ENCODE results near the gene MPL.

Gene MPL

GRCh38 chr1:43322506-43322905 lies 15.1 kb upstream of the MPL start:
- DNase-seq (ENCODE audit: low read depth, low spot score) = no peak

GRCh38 chr1:43324810-43325209 lies 12.8 kb upstream of the MPL start:
- DNase-seq (ENCODE audit: low read depth, low spot score) = no peak

GRCh38 chr1:43325381-43325780 lies 12.2 kb upstream of the MPL start:
- no peak for DNase-seq (ENCODE audit: low read depth, low spot score)

GRCh38 chr1:43327549-43328292 lies 9.9 kb upstream of the MPL start:
- no peak for DNase-seq (ENCODE audit: low read depth, low spot score)

- peak; percentile 23 for DNase-seq (ENCODE audit: low read depth, low spot score)
Measured at GRCh38 chr1:43329995-43330751, 7.4 kb upstream of the MPL start.

DNA sequence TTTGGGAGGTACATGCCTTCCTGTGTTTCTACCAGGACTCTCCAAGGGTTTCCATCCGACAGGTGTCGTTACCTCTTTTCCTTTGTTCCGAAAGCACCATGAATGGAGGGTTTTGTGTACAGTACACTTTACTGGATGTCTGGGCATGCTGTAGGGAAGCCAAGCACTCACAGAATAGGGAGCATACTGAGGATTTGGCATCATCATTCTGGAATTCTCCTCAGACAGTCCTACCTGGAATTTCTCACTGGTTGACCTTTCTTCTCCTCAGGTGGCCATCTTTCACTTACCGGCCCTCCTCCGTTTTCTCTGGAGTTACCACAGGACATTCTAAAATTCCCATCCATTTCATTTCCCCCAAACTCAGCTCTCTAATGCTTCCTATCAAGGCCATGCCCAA lies 5.9 kb upstream of the MPL start:
- DNase-seq (ENCODE audit: low read depth, low spot score) = no peak

GRCh38 chr1:43334453-43335205 lies 3.0 kb upstream of the MPL start:
- DNase-seq (ENCODE audit: low read depth, low spot score) = no peak

GRCh38 chr1:43338001-43338400 lies 383 bp downstream of the MPL start:
- DNase-seq (ENCODE audit: low read depth, low spot score) = no peak

DNA sequence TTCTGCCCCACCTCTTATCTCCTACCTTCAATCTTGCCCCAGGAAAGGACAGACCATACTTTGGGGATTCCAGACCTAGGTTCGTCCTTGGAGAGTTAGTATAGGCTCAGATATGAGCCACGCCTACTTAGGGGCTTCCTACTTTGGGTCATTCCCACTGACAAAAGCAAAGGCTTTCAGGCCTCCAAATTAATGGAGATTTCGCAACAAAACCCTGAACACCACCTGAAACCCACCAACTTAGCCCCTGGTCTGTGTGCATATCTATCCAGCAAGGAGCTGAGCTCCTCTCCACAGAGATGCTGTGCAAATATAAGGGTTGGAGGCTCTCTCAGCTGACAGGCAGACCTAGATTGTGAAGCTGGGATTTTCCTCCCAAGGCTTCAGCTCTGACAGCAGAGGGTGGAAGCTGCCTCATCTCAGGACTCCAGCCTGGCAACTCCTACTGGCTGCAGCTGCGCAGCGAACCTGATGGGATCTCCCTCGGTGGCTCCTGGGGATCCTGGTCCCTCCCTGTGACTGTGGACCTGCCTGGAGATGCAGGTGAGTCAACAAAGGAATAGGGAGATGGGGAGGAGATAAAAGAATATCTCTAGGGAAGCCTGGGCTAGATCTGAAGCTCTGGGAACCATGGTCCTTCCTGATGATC lies 2.1 kb downstream of the MPL start:
- no peak for DNase-seq (ENCODE audit: low read depth, low spot score)

DNA sequence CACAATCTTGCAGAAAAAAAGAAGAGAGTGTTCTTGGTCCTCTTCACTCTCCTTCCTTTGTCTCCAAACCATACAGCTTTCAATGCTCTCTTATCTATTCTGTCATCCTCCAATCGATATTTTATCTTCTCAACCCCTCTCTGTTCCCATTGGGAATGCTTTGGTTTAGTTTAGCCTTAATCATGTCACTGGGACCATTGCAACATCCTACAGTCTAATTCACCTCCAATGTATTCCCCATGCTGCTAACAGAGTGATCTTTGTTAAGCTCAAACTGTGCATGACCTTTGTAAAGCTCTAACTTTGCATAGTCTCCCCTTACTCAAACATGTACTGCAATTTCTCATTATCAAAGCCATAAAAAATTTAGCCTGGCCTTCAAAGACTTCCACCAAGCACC lies 2.9 kb downstream of the MPL start:
- no peak for DNase-seq (ENCODE audit: low read depth, low spot score)

- DNase-seq (ENCODE audit: low read depth, low spot score) = no peak
Measured at GRCh38 chr1:43344267-43344850, 6.7 kb downstream of the MPL start.

DNA sequence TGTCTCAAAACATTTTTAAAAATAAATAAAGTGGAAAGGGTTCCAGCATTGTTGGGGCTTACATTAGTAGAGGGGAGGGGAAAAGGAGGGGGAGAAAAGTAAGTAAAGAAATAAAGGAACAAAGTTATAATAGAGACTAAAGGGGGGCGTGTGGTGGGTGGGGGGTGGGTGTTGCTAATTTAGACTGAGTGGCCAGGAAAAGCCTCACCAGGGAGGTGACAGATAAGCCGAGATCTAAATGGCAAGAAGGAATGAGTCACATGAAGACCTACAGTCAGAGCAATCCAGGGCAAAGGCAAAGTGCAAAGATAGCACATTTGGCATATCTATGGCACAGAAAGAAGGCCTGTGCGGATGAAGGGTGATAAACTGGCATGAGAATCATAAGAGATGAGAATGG lies 7.5 kb downstream of the MPL start:
- DNase-seq (ENCODE audit: low read depth, low spot score) = no peak

GRCh38 chr1:43346636-43347035 lies 9.0 kb downstream of the MPL start:
- no peak for DNase-seq (ENCODE audit: low read depth, low spot score)

DNA sequence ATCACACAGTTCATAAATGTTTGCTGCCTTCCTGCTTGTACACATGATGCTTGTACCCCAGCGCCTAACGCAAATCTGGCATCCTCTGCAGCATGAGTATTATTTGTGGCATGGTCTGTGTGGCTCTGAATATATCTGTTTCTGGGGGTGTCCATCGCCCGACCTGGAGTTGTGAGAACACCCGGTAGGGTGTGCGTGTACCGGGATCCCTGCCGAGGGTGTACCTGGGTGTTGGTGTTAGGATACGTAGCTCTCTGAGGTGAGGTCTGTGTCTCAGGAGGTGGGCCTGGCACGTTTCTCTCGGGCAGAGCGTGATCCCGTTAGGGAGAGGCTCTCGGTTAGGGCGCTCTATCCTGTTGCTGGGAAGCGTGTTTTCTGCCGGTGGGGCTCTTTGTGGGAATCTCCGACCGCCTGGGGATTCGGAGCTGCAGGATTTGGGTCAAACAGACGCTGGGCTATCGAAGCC lies 10.8 kb downstream of the MPL start:
- DNase-seq (ENCODE audit: low read depth, low spot score) = no peak

DNA sequence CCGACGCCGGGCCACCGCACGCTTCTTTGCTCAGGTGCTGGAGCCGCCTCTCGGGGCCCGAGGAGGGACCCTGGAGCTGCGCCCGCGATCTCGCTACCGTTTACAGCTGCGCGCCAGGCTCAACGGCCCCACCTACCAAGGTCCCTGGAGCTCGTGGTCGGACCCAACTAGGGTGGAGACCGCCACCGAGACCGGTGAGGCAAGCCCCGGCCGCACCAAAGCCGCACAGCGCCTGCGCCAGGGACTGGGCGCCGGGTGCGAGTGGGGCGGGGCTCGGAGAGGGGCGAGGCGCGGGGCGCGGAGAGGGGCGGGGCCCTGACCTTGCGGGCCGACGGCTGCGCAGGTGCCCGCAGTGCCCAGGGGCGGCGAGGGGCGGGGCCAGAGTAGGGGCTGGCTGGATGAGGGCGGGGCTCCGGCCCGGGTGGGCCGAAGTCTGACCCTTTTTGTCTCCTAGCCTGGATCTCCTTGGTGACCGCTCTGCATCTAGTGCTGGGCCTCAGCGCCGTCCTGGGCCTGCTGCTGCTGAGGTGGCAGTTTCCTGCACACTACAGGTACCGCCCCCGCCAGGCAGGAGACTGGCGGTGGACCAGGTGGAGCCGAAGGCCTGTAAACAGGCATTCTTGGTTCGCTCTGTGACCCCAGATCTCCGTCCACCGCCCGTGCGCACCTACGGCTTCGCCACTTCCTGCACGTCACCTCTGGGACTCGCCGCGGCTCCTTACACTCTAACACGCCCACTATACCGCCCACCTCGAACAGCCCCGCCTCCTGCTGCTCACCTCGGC lies 11.4 kb downstream of the MPL start:
- DNase-seq (ENCODE audit: low read depth, low spot score) = peak; percentile 7

DNA sequence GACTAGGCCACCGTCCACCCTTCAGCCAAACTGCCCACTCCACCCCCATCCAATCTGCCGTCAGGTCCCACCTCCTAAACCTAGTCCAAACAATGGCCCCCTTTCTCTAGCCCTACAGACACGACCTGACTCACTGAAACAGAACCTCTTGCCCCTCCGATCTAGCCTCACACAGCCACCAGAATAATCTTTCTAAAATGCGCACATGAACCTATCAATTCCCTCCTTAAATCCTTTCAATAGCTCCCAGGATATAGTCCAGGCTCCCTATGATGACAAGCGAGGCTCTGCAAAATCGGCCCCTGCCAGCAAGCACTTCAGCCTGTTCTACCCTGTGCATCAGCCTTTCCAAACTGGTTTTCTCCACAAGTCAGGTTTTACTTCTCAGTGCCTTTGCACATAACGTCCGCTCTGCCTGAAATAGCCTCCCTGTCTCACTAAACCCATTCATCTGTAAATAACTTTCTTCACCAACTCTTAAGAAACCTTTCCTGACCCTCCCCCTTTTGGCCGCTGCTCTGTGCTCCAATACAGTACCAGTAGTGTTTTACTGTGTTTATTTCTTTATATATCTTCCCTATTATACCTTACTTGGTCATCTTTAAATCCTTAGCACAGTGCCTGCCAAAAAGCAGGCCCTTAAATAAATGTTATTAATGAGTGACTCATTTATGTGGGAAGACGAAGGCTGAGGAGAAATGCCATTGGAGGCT lies 12.1 kb downstream of the MPL start:
- no peak for DNase-seq (ENCODE audit: low read depth, low spot score)

DNA sequence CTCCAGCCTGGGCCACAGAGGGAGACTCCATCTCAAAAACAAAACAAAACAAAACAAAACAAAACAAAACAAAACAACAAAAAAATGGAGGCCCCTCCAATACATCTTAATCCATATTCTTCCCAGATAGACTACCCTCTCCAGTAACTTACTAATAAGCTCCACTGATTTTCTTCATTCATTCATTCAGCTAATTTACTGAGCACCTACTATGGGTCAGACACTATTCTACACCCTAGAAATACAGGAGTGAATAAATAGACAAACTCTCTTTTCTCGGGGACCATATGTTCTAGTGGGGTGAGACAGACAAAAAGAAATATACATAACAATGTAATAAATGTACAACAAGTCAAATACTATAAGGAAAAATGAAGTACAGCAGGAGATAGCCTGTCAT lies 13.4 kb downstream of the MPL start:
- no peak for DNase-seq (ENCODE audit: low read depth, low spot score)

GRCh38 chr1:43351421-43352350 lies 14.1 kb downstream of the MPL start:
- DNase-seq (ENCODE audit: low read depth, low spot score) = no peak

DNA sequence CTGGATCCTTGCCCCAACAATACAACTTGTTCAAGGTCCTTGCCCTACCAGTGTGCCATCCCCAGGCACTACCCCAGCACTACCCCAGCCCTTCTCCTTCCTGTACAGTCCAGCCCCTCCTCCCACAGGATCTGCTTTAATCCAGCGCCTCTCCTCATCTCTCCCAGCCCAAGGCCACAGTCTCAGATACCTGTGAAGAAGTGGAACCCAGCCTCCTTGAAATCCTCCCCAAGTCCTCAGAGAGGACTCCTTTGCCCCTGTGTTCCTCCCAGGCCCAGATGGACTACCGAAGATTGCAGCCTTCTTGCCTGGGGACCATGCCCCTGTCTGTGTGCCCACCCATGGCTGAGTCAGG lies 14.7 kb downstream of the MPL start:
- no peak for DNase-seq (ENCODE audit: low read depth, low spot score)

All from activated naive CD8-positive, alpha-beta T cell treated with anti-CD3 and anti-CD28 coated beads, Interleukin-2, amount 50 U/mL, for 16 hours (primary cell).